Hematopoietic multipotent progenitor cell treated with erythropoietin and hydrocortisone succinate and interleukin-3 and kit ligand, for 17 days (in vitro differentiated cells): Measurements from ENCODE around the gene REXO2.

ENCODE experiments used
- DNase-seq: peaks from one replicate; pipeline ENCODE4 v3.0.0-alpha.2; 2015; ENCODE audit warnings: low spot score

Gene REXO2

GRCh38 chr11:114439229-114440120 is at the start of gene REXO2:
Gene REXO2, plus strand, starts transcription at chr11:114439467. Its CDS starts 62 bp downstream, at chr11:114439529.
- peak; percentile 98 for DNase-seq

- no peak for DNase-seq
Observed at GRCh38 chr11:114392735-114393667, 46.3 kb upstream of the REXO2 start.

GRCh38 chr11:114395736-114396135 is 43.5 kb upstream of the REXO2 start:
- DNase-seq = peak; percentile 37

GRCh38 chr11:114396916-114397315 is 42.4 kb upstream of the REXO2 start:
- DNase-seq = no peak

GRCh38 chr11:114397349-114397982 is 41.8 kb upstream of the REXO2 start:
- peak; percentile 42 for DNase-seq

- peak; percentile 25 for DNase-seq
Observed at GRCh38 chr11:114398303-114398920, 40.9 kb upstream of the REXO2 start.

- DNase-seq = no peak
Observed at GRCh38 chr11:114399490-114400215, 39.6 kb upstream of the REXO2 start.

- DNase-seq = peak; percentile 99
Observed at GRCh38 chr11:114400216-114400914, 38.9 kb upstream of the REXO2 start, which contains the start of the genes C11orf71 and RBM7. Gene C11orf71, minus strand, starts transcription at chr11:114400511. Its CDS starts 180 bp downstream, at chr11:114400331. Gene RBM7, plus strand, starts transcription at chr11:114400666. Its CDS starts 6 bp downstream, at chr11:114400672.

GRCh38 chr11:114400915-114401223 is 38.4 kb upstream of the REXO2 start:
- DNase-seq = no peak

GRCh38 chr11:114401311-114401710 is 38.0 kb upstream of the REXO2 start:
- no peak for DNase-seq

GRCh38 chr11:114412946-114413345 is 26.3 kb upstream of the REXO2 start:
- DNase-seq = no peak

GRCh38 chr11:114413958-114414357 is 25.3 kb upstream of the REXO2 start:
- DNase-seq = no peak

GRCh38 chr11:114416441-114416961 is 22.8 kb upstream of the REXO2 start:
- no peak for DNase-seq

GRCh38 chr11:114426280-114426679 is 13.0 kb upstream of the REXO2 start:
- no peak for DNase-seq

GRCh38 chr11:114430290-114430689 is 9.0 kb upstream of the REXO2 start:
- no peak for DNase-seq

- no peak for DNase-seq
Observed at GRCh38 chr11:114432893-114433292, 6.4 kb upstream of the REXO2 start.

GRCh38 chr11:114433376-114433775 is 5.9 kb upstream of the REXO2 start:
- DNase-seq = no peak

- peak; percentile 17 for DNase-seq
Observed at GRCh38 chr11:114438303-114438702, 964 bp upstream of the REXO2 start.

- peak; percentile 85 for DNase-seq
Observed at GRCh38 chr11:114440121-114440860, 1.0 kb downstream of the REXO2 start.
